Kidney glomerular epithelial cell (primary cell): ENCODE results near the gene AMOTL1.
A peak's percentile ranks its signal among the peaks of the same experiment; 100 is the strongest.
"Not testable (repeated sequence)": the region's sequence is repeated elsewhere in the genome, so short reads cannot be mapped to it uniquely, and the experiment has no call there.

ENCODE experiments used
- DNase-seq: peaks from one replicate; lab custom pipeline; 2025; lab: John Stamatoyannopoulos, UW

Gene AMOTL1

DNA sequence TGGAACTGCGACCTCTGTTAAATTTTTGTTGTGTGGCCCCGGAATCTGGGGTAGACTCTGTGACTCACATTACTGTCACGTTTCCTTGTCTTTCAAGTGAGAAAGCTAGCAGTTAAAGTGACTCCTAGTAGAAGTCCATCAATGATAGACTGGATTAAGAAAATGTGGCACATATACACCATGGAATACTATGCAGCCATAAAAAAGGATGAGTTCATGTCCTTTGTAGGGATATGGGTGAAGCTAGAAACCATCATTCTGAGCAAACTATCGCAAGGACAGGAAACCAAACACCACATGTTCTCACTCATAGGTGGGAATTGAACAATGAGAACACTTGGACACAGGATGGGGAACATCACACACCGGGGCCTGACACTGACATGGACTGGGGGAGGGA lies 23.8 kb downstream of the AMOTL1 start:
- not testable (repeated sequence) for DNase-seq

DNA sequence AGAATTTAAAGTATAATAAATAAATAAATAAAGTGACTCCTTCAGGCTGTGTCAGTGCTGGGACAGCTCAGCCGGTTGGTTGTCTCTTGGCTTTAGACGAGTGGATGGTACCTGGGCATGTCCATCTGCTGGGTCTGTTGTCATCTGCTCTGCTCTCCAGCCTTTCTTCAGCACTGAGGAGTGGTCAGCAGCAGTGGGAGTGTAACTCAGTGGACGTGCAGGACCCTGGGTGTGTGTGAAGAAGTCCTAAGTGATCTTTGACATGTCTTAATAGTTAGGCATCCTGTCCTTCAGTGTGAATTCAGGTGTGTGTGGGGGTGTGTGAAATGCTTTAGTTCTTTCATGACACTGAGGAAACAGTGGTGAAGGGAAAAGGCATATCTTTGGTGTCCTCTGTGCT lies 24.3 kb downstream of the AMOTL1 start:
- DNase-seq = no peak

DNA sequence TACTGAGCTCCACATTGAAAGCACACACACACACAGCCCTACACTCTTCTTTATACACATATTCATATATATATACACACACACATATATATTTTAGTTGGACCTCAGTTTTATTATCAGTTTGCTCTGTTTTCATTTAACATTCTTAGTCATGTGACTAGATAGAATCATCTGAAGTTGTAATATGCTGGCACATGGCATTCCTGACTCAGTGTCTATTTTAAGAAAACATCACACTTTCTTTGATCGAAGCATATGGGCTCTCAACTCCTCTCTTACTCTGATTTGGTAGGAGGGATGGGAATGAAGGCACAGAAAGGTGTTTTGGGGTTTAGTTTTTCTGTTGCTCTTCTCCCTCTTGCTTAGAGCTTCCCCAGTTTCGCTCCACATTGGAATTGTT lies 24.8 kb downstream of the AMOTL1 start:
- DNase-seq = peak; percentile 20

DNA sequence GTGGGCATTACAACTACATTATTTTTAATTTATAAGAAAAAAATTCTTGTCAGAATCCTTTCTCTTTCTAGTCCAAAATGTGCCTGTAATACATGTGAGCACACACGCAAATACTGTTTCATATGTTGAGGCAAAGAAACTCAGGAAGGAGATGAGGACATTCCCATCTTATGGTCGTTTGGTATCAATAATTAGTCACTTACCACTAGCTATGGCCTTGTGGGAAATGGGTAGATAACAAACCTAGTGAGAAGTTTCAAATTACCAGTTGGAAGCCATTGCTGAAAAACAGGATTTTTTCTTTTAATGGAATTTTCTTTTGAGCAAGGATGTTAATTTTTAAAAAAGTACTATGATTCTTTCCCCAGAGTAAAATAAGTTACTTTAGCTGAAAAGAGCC lies 25.7 kb downstream of the AMOTL1 start:
- no peak for DNase-seq

DNA sequence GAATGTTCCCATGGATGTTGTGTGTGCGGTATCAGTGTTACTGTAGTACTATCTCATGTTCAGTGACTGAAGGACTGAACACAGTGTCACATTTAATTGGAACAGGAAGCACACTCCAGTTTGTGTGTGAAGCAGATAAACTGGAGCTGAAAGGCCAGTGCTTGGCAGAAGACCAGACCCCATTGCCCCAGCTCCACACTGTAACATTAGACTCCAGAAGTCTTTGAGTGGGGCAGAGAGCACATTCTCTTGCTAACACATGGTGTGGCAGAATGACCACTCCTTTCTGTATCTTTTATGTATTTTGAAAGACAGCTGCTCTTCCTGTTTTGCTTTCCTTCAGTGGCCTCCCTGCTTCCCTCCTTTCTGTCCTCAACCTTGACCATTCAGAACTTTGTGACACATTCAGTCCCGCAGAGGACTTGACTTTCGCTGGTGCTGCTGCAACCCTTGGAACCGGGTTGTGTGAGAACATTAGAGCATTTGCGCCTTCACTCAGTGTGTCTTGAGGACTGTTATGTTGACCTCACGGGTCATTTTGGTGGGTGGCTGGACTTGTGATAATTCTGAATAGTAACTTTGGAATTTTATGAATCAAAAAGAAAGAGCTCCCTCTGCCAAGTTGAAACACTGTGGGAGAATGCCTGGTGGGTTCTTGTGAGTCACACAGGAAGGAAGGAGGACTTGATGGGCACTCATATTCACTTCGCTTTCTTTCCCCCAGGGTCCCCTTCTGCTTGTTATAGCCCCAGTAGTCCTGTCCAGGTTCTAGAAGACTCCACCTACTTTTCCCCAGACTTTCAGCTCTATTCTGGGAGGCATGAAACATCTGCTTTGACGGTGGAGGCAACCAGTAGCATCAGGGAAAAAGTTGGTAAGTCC lies 26.4 kb downstream of the AMOTL1 start:
- peak; percentile 81 for DNase-seq

DNA sequence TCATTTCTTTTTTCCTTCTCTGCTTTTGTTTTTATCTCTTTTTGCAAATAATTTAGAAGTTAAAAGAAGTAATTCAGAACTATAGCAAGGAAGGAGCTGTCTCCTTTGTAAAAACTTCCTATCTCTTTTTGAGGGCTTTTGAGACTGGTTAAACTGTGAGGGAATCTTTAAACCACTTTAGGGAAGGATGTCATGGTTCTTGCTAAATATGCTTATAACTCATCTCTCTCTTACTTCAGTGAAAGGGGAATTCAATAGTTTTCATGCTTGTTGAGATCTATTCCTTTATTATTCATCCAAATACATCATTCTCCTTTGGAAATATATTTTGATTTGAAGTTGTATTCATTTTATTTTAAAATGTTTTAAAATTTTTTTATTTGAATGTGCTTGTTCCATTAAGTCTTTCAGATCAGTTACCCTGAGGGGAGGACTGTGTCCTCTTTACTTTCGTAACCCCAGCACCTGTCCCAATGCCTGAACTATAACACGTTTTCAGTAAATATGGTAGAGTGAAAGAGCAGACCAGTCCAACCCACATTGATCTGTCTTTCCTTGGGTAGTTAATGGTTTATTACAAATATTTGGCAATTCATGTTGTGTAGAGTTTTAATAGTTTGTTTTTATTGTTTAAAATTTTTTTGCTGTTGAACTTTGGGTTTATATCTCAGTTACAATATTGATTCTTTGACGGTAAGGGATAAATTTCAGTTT lies 27.5 kb downstream of the AMOTL1 start:
- no peak for DNase-seq

- no peak for DNase-seq
Observed at GRCh38 chr11:94796190-94796580, 28.0 kb downstream of the AMOTL1 start.

DNA sequence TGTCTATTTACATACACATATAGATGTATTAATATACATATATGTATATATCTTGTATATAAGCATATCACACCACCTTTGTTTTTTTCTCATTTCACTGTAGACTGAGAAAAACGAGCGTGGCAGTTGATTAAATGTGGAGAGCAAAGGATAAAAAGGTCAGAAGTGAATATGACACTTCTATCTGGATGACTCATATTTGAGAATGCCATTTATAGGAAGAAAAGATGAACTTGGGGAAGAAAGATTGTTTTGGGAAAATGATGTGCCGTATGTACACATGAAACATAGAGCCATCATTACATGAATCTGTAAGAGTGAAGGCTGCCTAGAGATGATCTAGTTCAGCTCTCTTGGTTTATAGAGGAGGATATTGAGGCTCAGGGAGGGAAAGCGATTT lies 28.7 kb downstream of the AMOTL1 start:
- no peak for DNase-seq

- no peak for DNase-seq
Observed at GRCh38 chr11:94799726-94800125, 31.6 kb downstream of the AMOTL1 start.

GRCh38 chr11:94800414-94800813 lies 32.3 kb downstream of the AMOTL1 start:
- no peak for DNase-seq

GRCh38 chr11:94801866-94802460 lies 33.8 kb downstream of the AMOTL1 start:
- no peak for DNase-seq

DNA sequence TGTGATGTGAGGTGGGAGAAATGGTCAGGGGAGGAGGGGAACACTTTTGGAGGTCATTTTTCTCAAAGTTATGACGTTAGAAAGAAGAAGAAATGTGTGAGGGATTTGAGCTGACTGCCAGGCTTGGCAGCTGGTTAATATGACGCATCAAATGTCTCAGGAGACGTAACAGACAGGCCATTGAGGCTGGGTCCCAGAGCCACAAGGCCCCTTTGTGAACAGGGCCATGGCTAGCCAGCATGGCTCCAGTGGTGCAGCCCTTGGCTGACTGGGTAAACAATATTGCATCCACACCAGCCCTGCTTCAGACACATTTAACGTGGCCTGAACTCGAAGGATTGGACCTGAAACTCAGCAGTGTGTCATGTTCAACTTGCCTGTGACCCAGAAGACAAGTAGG lies 34.3 kb downstream of the AMOTL1 start:
- no peak for DNase-seq

DNA sequence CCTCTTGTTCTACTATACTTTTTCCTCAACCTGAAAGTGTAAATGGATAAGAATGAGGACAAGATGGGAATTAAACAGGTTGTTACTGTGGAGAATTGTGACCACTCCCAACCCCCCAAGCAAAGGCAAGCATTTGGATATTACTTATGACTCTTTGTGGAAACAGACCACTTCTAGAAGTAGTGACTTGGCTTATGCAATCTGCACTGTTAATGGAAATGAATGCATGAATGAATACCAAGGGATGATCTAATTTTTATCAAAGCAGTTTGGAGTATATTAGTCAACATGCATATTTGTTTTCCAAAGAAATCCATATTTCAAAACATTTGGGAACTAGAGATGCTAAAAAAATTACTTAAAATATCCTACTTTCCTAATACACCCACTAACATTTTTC lies 35.3 kb downstream of the AMOTL1 start:
- no peak for DNase-seq

DNA sequence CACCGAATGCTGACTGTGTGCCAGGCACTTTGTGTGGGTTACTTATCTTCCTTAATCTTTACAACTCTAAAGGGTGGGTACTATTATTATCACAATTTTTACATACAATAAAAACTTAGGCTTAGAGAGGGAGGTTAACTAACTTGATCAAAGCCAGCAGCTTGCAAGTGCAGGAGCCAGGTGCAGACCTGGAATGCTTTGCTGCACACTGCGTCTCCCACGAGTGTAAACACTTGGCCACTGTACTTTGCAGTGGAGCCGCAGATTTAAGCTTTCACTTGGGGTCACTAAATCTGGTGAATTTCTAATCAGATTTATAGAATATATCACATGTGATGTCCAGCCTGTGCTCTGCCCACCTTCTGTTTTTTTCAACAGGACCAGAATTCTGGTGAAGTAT lies 36.7 kb downstream of the AMOTL1 start:
- no peak for DNase-seq

- DNase-seq = no peak
Observed at GRCh38 chr11:94806014-94806413, 37.9 kb downstream of the AMOTL1 start.

- DNase-seq = no peak
Observed at GRCh38 chr11:94806419-94806818, 38.3 kb downstream of the AMOTL1 start.

DNA sequence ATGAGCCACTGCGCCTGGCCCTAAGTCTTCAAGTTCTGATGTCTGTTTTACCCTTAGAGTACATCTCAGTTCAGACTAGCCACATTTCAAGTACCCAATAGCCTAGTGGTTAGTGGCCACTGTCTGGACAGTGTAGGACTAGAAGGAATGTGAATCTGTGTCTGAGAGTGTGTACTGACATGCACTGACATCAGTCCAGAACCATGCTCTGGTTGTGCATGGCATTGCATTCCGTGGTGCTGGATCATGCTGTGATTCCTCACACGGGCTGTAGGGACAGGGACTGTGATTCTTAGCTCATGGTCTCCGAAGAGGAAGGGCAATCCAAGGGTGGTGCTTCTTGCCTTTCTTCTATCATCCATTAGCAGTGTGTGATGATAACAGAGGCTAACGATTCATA lies 41.1 kb downstream of the AMOTL1 start:
- no peak for DNase-seq

DNA sequence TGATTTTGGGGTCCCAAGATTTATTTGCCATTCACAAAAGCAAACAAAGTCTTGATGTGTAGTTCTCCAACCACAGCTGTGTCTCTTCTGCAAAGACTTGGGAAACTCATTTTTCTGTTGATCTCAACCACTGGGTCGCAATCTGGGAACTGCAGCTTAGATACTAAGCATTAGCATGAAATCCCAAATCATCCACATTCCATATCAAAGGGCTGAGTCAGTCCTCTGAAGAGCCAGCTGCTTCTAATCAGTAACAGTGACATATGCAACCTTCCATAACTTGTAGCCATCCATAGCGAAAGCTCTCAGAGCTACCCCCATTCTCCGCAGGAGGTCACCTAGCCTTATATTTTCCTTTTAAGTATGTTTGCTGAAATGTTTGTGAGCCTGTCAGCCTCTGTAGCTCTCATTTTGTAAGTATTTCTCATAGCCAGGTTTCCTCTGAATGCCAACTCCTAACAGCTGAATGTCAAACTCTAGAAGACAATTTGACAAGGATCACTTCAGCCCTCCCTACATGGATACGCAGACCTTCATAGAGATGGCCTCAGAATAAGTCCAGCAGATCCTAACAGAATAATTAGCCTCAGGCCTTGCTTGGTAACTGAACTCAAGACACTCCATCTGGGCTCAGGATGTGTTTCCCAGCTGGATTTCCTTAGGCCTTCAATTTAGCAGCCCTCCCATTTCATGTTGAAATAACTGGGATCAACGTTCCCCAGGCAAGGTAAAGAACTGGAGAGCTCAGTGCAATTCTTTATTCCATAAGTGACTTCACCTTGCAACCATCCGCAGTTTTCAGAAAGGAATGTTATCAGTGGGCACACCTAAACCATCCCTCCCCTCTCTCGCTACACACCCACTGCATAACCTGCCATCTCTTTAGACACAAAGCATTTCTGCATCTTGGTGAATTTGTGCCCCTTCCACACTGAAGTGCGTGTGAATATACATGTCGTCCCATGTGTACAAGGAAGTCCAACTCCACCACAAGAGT lies 44.9 kb downstream of the AMOTL1 start:
- not testable (repeated sequence) for DNase-seq

- DNase-seq = no peak
Observed at GRCh38 chr11:94814272-94814976, 46.3 kb downstream of the AMOTL1 start.

GRCh38 chr11:94815705-94816344 lies 47.7 kb downstream of the AMOTL1 start:
- no peak for DNase-seq

- no peak for DNase-seq
Observed at GRCh38 chr11:94820480-94820879, 52.3 kb downstream of the AMOTL1 start.
